ENCODE measurements around the gene PIK3C2G. TPM values are rescaled to one million over a fixed set of nuclear protein-coding genes. Genes with fewer than 3 reads are reported as not detected.

Gene PIK3C2G
- polyA plus RNA-seq, 3 donors = not detected

DNA sequence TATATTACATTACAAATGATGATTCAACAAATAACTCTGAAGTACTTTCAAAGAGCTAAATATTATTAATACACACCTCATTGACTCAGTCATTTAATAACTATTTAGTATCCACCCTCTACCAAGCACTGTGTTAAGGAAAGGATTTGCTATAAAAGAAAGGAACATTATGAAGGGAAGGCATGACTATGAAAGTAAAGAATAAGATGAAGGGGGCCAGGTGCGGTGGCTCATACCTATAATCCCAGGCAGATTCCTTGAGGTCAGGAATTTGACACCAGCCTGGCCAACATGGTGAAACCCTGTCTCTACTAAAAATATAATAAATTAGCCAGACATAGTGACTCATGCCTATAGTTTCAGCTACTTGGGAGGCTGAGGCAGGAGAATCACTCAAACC, 368.6 kb downstream of the PIK3C2G start:
- no peaks in the 10 kb centered on the region for H3K27me3 ChIP-seq (ENCODE audit: control insufficient read depth in 2 of 2, insufficient read depth in 2 of 2, low read length in 2 of 2)
- H3K9me3 ChIP-seq (replicated peaks in 1 of 2; ENCODE audit: control insufficient read depth in 1 of 2, insufficient read depth in 1 of 2, low read length in 2 of 2) = peaks cover 2 to 9% of the 10 kb centered on the region in 2 donors
- no peaks in the 10 kb centered on the region for H3K79me2 ChIP-seq (ENCODE audit: insufficient read depth, low read length)
- no peak overlapping the region for H3K9ac ChIP-seq (ENCODE audit: insufficient read depth, low read length, poor library complexity, severe bottlenecking)
- TF ChIP-seq CTCF (IDR thresholded peaks at IDR 0.05) = no peak
- no peak overlapping the region for H3K4me3 Mint-ChIP-seq
- H3K27me3 Mint-ChIP-seq (ENCODE audit: low read depth in 3 of 3) = peaks cover 0 to 1% (median 0%) of the 10 kb centered on the region in 3 donors
- H3K4me1 Mint-ChIP-seq = no peaks in the 10 kb centered on the region
- H3K4me2 ChIP-seq (replicated peaks; ENCODE audit: extremely low read depth, low read length, poor library complexity, severe bottlenecking) = no peak overlapping the region
- no peaks in the 10 kb centered on the region for H3K4me1 ChIP-seq (ENCODE audit: control insufficient read depth in 1 of 2, insufficient read depth in 2 of 2, low read length in 2 of 2)
- no peaks in the 10 kb centered on the region for H4K20me1 ChIP-seq (ENCODE audit: insufficient read depth, low read length)
- H3K9me3 Mint-ChIP-seq = peaks cover 6 to 16% (median 10%) of the 10 kb centered on the region in 7 donors
- H3K27ac ChIP-seq (ENCODE audit: low read depth in 1 of 2, low read length in 2 of 2) = no peak overlapping the region
- WGBS (ENCODE audit: insufficient coverage) = no CpG with 5 or more reads among the region's 1 CpG
- no peak for DNase-seq
- H3K36me3 Mint-ChIP-seq = no peaks in the 10 kb centered on the region
- no peak overlapping the region for H2AFZ ChIP-seq (ENCODE audit: insufficient read depth, low read depth, low read length, poor library complexity, severe bottlenecking)
- H3K27ac Mint-ChIP-seq = no peak overlapping the region
- H3K4me3 ChIP-seq (replicated peaks in 1 of 3; ENCODE audit: low read depth in 2 of 3, low read length in 3 of 3) = no peak overlapping the region
- intact Hi-C loops (cut with micrococcal nuclease) = no loop called here
- no peaks in the 10 kb centered on the region for H3K36me3 ChIP-seq (replicated peaks in 1 of 2; ENCODE audit: control insufficient read depth in 1 of 2, insufficient read depth in 2 of 2, low read length in 2 of 2)

DNA sequence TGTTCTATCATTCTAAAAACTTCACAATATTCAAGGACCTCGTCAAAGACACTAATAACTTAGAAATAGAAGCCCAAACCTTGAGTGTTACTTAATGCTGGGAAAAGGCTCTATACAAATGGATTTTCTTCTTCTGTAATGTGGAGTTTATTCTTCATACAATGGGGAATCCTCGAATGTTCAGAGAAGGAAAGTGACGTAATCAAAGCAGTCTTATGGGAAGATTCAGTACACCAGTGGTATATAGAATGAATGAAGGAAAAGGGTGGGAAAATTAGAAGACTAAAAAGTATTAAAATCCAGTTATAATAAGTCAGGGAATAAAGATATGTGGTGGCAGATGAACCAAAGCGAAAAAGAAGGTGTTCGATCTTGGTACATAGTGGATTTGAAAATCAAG, 370.0 kb downstream of the PIK3C2G start:
- peaks cover 9 to 11% of the 10 kb centered on the region in 2 donors for H3K9me3 ChIP-seq (replicated peaks in 1 of 2; ENCODE audit: control insufficient read depth in 1 of 2, insufficient read depth in 1 of 2, low read length in 2 of 2)
- H3K27ac ChIP-seq (ENCODE audit: low read depth in 1 of 2, low read length in 2 of 2) = no peak overlapping the region
- no peaks in the 10 kb centered on the region for H3K4me1 Mint-ChIP-seq
- no peaks in the 10 kb centered on the region for H3K36me3 ChIP-seq (replicated peaks in 1 of 2; ENCODE audit: control insufficient read depth in 1 of 2, insufficient read depth in 2 of 2, low read length in 2 of 2)
- no peak overlapping the region for H3K27ac Mint-ChIP-seq
- WGBS (ENCODE audit: insufficient coverage) = 100% methylated on average over 2 of the region's 5 CpGs
- no peak for DNase-seq
- H3K79me2 ChIP-seq (ENCODE audit: insufficient read depth, low read length) = no peaks in the 10 kb centered on the region
- intact Hi-C loops (cut with micrococcal nuclease) = no loop called here
- no peak overlapping the region for H3K9ac ChIP-seq (ENCODE audit: insufficient read depth, low read length, poor library complexity, severe bottlenecking)
- H3K4me3 Mint-ChIP-seq = no peak overlapping the region
- no peaks in the 10 kb centered on the region for H3K4me1 ChIP-seq (ENCODE audit: control insufficient read depth in 1 of 2, insufficient read depth in 2 of 2, low read length in 2 of 2)
- no peak for TF ChIP-seq CTCF (IDR thresholded peaks at IDR 0.05)
- peaks cover 6 to 23% (median 11%) of the 10 kb centered on the region in 7 donors for H3K9me3 Mint-ChIP-seq
- no peaks in the 10 kb centered on the region for H3K27me3 Mint-ChIP-seq (ENCODE audit: low read depth in 3 of 3)
- H2AFZ ChIP-seq (ENCODE audit: insufficient read depth, low read depth, low read length, poor library complexity, severe bottlenecking) = no peak overlapping the region
- H3K36me3 Mint-ChIP-seq = no peaks in the 10 kb centered on the region
- H3K4me2 ChIP-seq (replicated peaks; ENCODE audit: extremely low read depth, low read length, poor library complexity, severe bottlenecking) = no peak overlapping the region
- H3K27me3 ChIP-seq (ENCODE audit: control insufficient read depth in 2 of 2, insufficient read depth in 2 of 2, low read length in 2 of 2) = no peaks in the 10 kb centered on the region
- H4K20me1 ChIP-seq (ENCODE audit: insufficient read depth, low read length) = no peaks in the 10 kb centered on the region
- H3K4me3 ChIP-seq (replicated peaks in 1 of 3; ENCODE audit: low read depth in 2 of 3, low read length in 3 of 3) = no peak overlapping the region

All from CD14-positive monocyte (primary cell).